ENCODE results near the gene TTC32.
A peak's percentile ranks its signal among the peaks of the same experiment; 100 is the strongest.

Gene TTC32

GRCh38 chr2:19873014-19873413 is 28.8 kb downstream of the TTC32 start:
- DNase-seq, result no peak

DNA sequence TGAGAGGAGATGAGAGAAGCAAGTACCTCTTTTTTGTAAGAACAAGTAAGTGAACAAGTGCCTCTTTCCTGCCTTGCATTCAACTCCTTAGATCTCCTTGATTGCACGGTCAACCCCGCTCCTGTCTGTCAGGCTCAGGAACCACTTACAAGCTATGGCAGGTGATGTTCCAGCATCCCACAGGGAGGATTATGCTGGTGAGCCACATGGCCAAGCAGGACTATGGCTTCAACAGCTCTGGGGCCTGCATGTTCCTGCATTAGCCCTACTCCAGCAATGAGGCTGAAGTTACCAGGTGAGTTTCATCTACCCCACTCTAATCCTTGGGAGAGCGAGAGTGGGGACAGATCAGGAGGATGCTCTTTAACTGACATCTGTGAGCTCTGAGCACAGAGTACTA is 29.5 kb downstream of the TTC32 start:
- no peak for DNase-seq

DNA sequence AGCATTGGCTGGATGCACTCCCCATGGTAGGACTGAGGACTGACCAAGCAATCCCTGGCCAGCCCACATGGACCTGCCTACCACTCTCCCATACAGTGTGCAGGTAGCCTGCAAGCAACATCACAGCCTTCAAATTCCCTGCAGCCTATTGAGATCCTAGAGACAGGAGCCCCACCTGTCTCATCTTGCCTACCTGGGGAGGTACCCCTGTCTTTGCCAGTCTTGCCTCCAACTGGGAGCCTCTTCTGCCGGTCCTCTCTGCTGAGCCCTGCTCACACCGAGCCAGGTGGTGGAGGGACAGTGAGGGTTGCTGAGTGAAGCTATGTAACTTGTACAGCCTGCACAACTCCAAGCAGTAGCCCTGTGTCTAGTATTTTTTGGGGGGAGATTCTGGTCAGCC is 29.9 kb downstream of the TTC32 start:
- no peak for DNase-seq

DNA sequence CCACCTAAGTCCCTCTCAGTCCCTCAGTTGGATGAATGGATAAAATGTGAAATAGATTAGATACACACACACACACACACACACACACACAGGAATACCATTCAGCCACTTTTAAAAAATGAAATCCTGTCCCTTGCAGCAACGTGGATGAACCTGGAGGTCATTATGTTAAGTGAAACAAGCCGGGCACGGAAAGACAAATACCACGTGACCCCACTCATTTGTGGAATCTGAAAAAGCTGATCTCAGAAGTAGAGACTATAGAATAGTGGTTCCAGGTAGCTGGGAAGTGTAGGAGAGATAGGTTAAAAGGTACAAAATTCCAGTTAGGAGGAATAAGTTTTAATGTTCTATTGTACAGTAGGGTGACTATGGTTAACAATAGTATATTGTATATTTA is 31.0 kb downstream of the TTC32 start:
- DNase-seq, result no peak

GRCh38 chr2:19868701-19869580 is 32.8 kb downstream of the TTC32 start:
- DNase-seq, result peak; percentile 76

DNA sequence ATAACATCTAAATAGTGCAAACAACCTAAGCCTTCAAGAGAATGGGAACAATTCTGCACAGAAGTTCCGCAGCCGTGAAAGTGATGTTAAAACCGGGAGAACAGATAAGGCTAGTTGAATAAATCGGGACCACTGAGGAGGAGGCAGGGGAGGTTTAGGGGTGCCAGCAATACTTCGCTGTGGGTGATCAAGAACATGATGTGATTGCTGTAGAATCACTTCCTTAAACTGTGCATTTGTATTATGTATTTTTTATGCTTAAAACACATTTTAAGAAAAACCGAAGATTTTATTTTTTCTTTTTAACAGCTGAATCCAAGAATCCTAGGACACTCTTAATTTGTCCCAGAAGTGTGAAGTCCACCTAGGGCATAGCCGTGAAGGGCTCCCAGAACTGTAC is 33.6 kb downstream of the TTC32 start:
- DNase-seq, result no peak

GRCh38 chr2:19866771-19867170 is 35.0 kb downstream of the TTC32 start:
- DNase-seq, result no peak

GRCh38 chr2:19865151-19865550 is 36.6 kb downstream of the TTC32 start:
- DNase-seq, result peak; percentile 69

- DNase-seq, result no peak
Measured at GRCh38 chr2:19864381-19864780, 37.4 kb downstream of the TTC32 start.

- peak; percentile 74 for DNase-seq
Measured at GRCh38 chr2:19863303-19864041, 38.3 kb downstream of the TTC32 start.

- no peak for DNase-seq
Measured at GRCh38 chr2:19861813-19862212, 40.0 kb downstream of the TTC32 start.

- no peak for DNase-seq
Measured at GRCh38 chr2:19860022-19860421, 41.8 kb downstream of the TTC32 start.

DNA sequence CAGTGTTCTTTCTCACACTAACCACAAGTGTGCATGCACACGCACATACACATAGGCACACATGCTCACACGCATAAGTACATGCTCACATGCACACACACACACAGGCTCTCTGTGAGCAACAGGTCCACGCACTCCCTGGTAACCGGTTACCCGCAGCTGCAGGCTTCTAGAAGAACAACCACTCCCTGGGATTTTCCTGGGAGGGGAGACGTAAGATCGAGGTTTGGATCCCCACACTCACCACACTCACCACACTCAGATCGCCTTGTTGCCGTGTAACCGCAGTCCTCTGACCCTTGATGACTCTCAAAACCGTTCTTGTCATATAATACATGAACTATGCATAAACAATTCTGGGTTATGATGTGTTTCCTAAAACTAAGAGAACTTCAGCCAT is 42.2 kb downstream of the TTC32 start:
- no peak for DNase-seq

DNA sequence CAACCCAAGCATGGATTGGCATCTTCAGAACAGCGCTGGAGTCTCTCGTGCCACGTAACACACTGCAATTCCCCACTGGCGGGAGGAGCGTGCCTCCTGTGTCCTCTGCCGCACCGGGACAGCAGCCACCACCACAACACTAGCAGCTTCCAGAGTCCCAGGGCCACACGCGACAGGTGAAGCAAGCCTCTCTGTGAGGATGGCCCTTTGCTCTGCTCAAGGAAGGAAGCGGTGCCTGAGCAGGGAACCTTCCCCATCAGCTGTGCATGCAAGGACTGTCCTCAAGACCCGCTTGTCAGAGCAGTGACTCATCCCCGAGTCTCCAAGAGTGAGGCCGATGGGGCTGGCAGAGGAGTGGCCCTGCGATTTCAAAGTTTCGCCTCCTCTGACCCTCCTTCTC is 44.0 kb downstream of the TTC32 start:
- no peak for DNase-seq

DNA sequence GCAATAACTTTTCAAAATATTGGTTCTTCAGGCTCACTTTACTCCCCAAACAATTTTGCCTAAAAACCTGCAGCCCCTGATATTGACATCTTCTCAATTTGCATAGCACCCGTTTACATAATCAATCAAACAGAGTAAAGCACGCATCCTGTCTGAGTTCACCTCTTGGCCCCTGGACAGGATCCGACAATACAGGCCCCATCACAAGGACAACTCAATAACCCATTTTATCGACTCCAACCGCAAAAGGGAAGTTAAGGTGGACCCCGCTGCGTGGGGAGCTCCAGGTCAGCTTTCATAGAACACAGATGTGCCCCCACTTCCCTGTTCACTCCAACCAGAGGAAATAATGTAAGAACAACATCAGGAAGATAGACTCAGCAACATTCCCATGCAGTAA is 44.7 kb downstream of the TTC32 start:
- no peak for DNase-seq

- no peak for DNase-seq
Measured at GRCh38 chr2:19855542-19856431, 46.0 kb downstream of the TTC32 start.

- DNase-seq, result no peak
Measured at GRCh38 chr2:19854596-19855541, 46.9 kb downstream of the TTC32 start.

GRCh38 chr2:19851116-19851695 is 50.6 kb downstream of the TTC32 start:
- no peak for DNase-seq

GRCh38 chr2:19850056-19851050 is 51.4 kb downstream of the TTC32 start:
- no peak for DNase-seq

DNA sequence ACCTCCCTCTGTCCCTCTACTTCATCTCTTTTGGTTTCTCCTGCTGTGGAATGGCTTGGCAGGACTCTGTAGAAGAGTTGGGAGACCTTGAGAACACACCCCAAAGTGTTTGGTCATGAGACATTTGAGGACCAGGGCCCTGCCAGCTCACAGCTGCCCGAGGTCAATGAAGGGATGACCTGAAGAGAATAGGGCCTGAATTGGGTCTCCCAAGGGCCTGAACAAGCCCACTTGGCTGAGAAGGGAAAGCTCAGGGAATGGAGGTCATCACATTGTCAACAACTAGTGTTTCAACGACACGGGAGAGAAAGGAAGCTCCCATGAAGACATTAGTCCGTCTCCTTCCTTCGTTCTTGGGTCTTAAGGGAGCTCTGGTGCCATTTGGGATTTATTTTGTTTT is 52.8 kb downstream of the TTC32 start:
- no peak for DNase-seq

Data from hematopoietic multipotent progenitor cell treated with erythropoietin and hydrocortisone succinate and interleukin-3 and kit ligand, for 4 days (in vitro differentiated cells).